CMK (cell line): ENCODE results near the gene EXOC5.
"Not testable (repeated sequence)": the region's sequence is repeated elsewhere in the genome, so short reads cannot be mapped to it uniquely, and the experiment has no call there.

Source experiments
- DNase-seq: peaks from one replicate; pipeline ENCODE4 v3.0.0-alpha.2; 2010; ENCODE audit warnings: low read depth

Gene EXOC5

GRCh38 chr14:57254884-57255283, 13.8 kb downstream of the EXOC5 start:
- DNase-seq: no peak

GRCh38 chr14:57246933-57247657, 21.6 kb downstream of the EXOC5 start:
- DNase-seq: no peak

- DNase-seq: no peak
Measured at GRCh38 chr14:57245941-57246340, 22.8 kb downstream of the EXOC5 start.

- DNase-seq: no peak
Measured at GRCh38 chr14:57244106-57244505, 24.6 kb downstream of the EXOC5 start.

GRCh38 chr14:57243320-57243719, 25.4 kb downstream of the EXOC5 start:
- DNase-seq: no peak

- DNase-seq: not testable (repeated sequence)
Measured at GRCh38 chr14:57240115-57240514, 28.6 kb downstream of the EXOC5 start.

GRCh38 chr14:57232006-57232405, 36.7 kb downstream of the EXOC5 start:
- DNase-seq: no peak

- DNase-seq: not testable (repeated sequence)
Measured at GRCh38 chr14:57228320-57228719, 40.4 kb downstream of the EXOC5 start.

GRCh38 chr14:57227083-57227482, 41.6 kb downstream of the EXOC5 start:
- no peak for DNase-seq

GRCh38 chr14:57221931-57222330, 46.8 kb downstream of the EXOC5 start:
- no peak for DNase-seq

- no peak for DNase-seq
Measured at GRCh38 chr14:57212919-57213318, 55.8 kb downstream of the EXOC5 start.

GRCh38 chr14:57209561-57209960, 59.1 kb downstream of the EXOC5 start:
- no peak for DNase-seq

GRCh38 chr14:57205938-57206337, 62.8 kb downstream of the EXOC5 start:
- DNase-seq: no peak

- not testable (repeated sequence) for DNase-seq
Measured at GRCh38 chr14:57202672-57203071, 66.0 kb downstream of the EXOC5 start.

- DNase-seq: no peak
Measured at GRCh38 chr14:57199921-57200320, 68.8 kb downstream of the EXOC5 start.

GRCh38 chr14:57189070-57189469, 79.6 kb downstream of the EXOC5 start:
- DNase-seq: no peak

GRCh38 chr14:57182760-57183503, 85.8 kb downstream of the EXOC5 start:
- no peak for DNase-seq

GRCh38 chr14:57179273-57179672, 89.4 kb downstream of the EXOC5 start:
- no peak for DNase-seq

- no peak for DNase-seq
Measured at GRCh38 chr14:57174466-57174865, 94.2 kb downstream of the EXOC5 start.

GRCh38 chr14:57171903-57172302, 96.8 kb downstream of the EXOC5 start:
- no peak for DNase-seq

- DNase-seq: no peak
Measured at GRCh38 chr14:57171363-57171762, 97.3 kb downstream of the EXOC5 start.

GRCh38 chr14:57169901-57170300, 98.8 kb downstream of the EXOC5 start:
- no peak for DNase-seq

- no peak for DNase-seq
Measured at GRCh38 chr14:57168138-57168679, 100.5 kb downstream of the EXOC5 start.
